HEK293T (cell line): Measurements from ENCODE around the gene HACL1.
"Not testable (repeated sequence)": the region's sequence is repeated elsewhere in the genome, so short reads cannot be mapped to it uniquely, and the experiment has no call there.

Source experiments
- CTCF ChIA-PET: fragments of 350-600 bp; formaldehyde crosslinking; extraction: SDS; loops from one replicate; lab custom pipeline; 2021; ENCODE audit warnings: antibody characterized with exemption, inconsistent platforms; lab: Yijun Ruan, JAX
- POLR2A ChIA-PET: fragments of 350-600 bp; formaldehyde crosslinking; extraction: SDS; loops from one replicate; lab custom pipeline; 2020; ENCODE audit warnings: antibody characterized with exemption, inconsistent platforms; lab: Yijun Ruan, JAX
- DNase-seq: peaks from one replicate; pipeline ENCODE4 v3.0.0; 2012; ENCODE audit warnings: mixed read lengths; ENCODE audit errors: extremely low spot score
- ARNT ChIP-seq: fragments of 450-650 bp; IDR thresholded peaks from 2 replicates; pipeline ENCODE4 v1.6.1; 2017; ENCODE audit warnings: mild to moderate bottlenecking
- BHLHE40 ChIP-seq: fragments of 450-650 bp; IDR thresholded peaks from 2 replicates; pipeline ENCODE4 v1.6.1; 2016; ENCODE audit warnings: mild to moderate bottlenecking, moderate library complexity, borderline replicate concordance
- CTBP1 ChIP-seq: fragments of 450-650 bp; IDR thresholded peaks from 2 replicates; pipeline ENCODE4 v1.6.1; 2016; ENCODE audit warnings: borderline replicate concordance
- ELF4 ChIP-seq: fragments of 450-650 bp; IDR thresholded peaks from 2 replicates; pipeline ENCODE4 v1.6.1; 2017; ENCODE audit warnings: antibody characterized with exemption
- FOXA1 ChIP-seq: fragments of 450-650 bp; IDR thresholded peaks from 2 replicates; pipeline ENCODE4 v1.6.1; 2016; ENCODE audit warnings: mild to moderate bottlenecking
- FOXK2 ChIP-seq: fragments of 450-650 bp; IDR thresholded peaks from 2 replicates; pipeline ENCODE4 v1.6.1; 2016; ENCODE audit warnings: mild to moderate bottlenecking
- FOXM1 ChIP-seq: fragments of 450-650 bp; IDR thresholded peaks from 2 replicates; pipeline ENCODE4 v1.6.1; 2017; ENCODE audit warnings: mild to moderate bottlenecking, borderline replicate concordance
- HDGF ChIP-seq: fragments of 450-650 bp; IDR thresholded peaks from 2 replicates; pipeline ENCODE4 v1.6.1; 2017; ENCODE audit warnings: antibody characterized with exemption, borderline replicate concordance
- L3MBTL2 ChIP-seq: fragments of 450-650 bp; conservative IDR thresholded peaks from 2 replicates; pipeline ENCODE4 v1.6.1; 2016; ENCODE audit warnings: mild to moderate bottlenecking
- LEF1 ChIP-seq: fragments of 450-650 bp; IDR thresholded peaks from 2 replicates; pipeline ENCODE4 v1.6.1; 2017; ENCODE audit warnings: mild to moderate bottlenecking, borderline replicate concordance
- NFRKB ChIP-seq: fragments of 450-650 bp; IDR thresholded peaks from 2 replicates; pipeline ENCODE4 v1.6.1; 2016; ENCODE audit warnings: mild to moderate bottlenecking, moderate library complexity
- SP1 ChIP-seq: fragments of 450-650 bp; IDR thresholded peaks from 2 replicates; pipeline ENCODE4 v1.6.1; 2017
- SUZ12 ChIP-seq: fragments of 450-650 bp; IDR thresholded peaks from 2 replicates; pipeline ENCODE4 v1.6.1; 2016; ENCODE audit warnings: mild to moderate bottlenecking
- TARDBP ChIP-seq: fragments of 450-650 bp; IDR thresholded peaks from 2 replicates; pipeline ENCODE4 v1.6.1; 2016
- ZNF384 ChIP-seq: fragments of 450-650 bp; IDR thresholded peaks from 2 replicates; pipeline ENCODE4 v1.6.1; 2016
- TF ChIP-seq, protein P1 (sequence below): fragments of 450-650 bp; IDR thresholded peaks from 2 replicates; pipeline ENCODE4 v1.6.1; 2016

The HACL1 gene

GRCh38 chr3:15541371-15541770, 60.0 kb downstream of the HACL1 start:
- CTCF ChIA-PET = no interaction called here
- POLR2A ChIA-PET = no interaction called here
- no peak for TF ChIP-seq NFRKB
- no peak for TF ChIP-seq FOXK2
- TF ChIP-seq SUZ12 = no peak
- TF ChIP-seq L3MBTL2 = no peak
- no peak for TF ChIP-seq ZNF384
- DNase-seq = no peak

GRCh38 chr3:15539066-15539465, 62.3 kb downstream of the HACL1 start:
- no peak for DNase-seq
- TF ChIP-seq ZNF384 (no peak), FOXK2 (no peak), LEF1 (no peak), SP1 (no peak), BHLHE40 (no peak), ARNT (no peak), FOXM1 (no peak), NFRKB (no peak), FOXA1 (no peak), CTBP1 (no peak), SUZ12 (no peak), ELF4 (no peak), L3MBTL2 (no peak), HDGF (no peak), TARDBP (no peak)
- TF ChIP-seq, protein P1, sequence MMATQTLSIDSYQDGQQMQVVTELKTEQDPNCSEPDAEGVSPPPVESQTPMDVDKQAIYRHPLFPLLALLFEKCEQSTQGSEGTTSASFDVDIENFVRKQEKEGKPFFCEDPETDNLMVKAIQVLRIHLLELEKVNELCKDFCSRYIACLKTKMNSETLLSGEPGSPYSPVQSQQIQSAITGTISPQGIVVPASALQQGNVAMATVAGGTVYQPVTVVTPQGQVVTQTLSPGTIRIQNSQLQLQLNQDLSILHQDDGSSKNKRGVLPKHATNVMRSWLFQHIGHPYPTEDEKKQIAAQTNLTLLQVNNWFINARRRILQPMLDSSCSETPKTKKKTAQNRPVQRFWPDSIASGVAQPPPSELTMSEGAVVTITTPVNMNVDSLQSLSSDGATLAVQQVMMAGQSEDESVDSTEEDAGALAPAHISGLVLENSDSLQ = no peak
- ChIA-PET CTCF (interaction anchor here (0.6 kb wide), 1 partner anchor 17 kb away, joined by 4 read pairs; no protein-coding TSS in a partner anchor), POLR2A (no interaction called here)

DNA sequence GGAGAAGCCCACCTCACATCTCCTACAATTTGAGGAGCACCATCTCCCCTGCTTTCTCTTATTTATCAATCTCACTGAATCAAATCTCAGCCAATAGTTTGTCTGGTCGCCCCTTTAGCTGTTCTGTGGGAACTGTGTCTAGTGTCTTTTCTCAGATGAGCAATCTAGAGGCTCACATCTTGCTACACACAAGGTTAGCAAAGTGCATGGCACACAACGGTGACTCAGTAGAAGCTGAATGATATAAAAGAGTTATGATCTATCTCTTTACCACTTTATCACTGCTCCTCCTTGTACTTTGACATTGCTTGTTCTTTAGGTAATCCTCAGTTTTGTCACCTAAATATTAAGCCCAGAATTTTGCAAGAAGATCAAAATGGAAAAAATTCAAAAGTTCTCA, 63.0 kb downstream of the HACL1 start:
- ChIA-PET CTCF (no interaction called here), POLR2A (no interaction called here)
- no peak for DNase-seq
- TF ChIP-seq SUZ12 (no peak), TARDBP (no peak), HDGF (no peak), L3MBTL2 (no peak), BHLHE40 (no peak), FOXK2 (no peak), CTBP1 (no peak), FOXA1 (no peak), ELF4 (no peak), LEF1 (no peak), ZNF384 (no peak), NFRKB (no peak), ARNT (no peak), FOXM1 (no peak), SP1 (no peak)
- TF ChIP-seq, protein P1 = no peak

GRCh38 chr3:15536856-15537255, 64.5 kb downstream of the HACL1 start:
- ChIA-PET POLR2A (no interaction called here), CTCF (no interaction called here)
- DNase-seq = no peak
- TF ChIP-seq FOXK2 (no peak), L3MBTL2 (no peak), BHLHE40 (no peak), SP1 (no peak), LEF1 (no peak)

GRCh38 chr3:15535732-15536131, 65.6 kb downstream of the HACL1 start:
- DNase-seq = no peak
- TF ChIP-seq ZNF384 (no peak), FOXK2 (no peak), ARNT (no peak), ELF4 (no peak), SUZ12 (no peak), NFRKB (no peak), FOXM1 (no peak), FOXA1 (no peak), LEF1 (no peak), TARDBP (no peak), SP1 (no peak), HDGF (no peak), BHLHE40 (no peak), L3MBTL2 (no peak), CTBP1 (no peak)
- TF ChIP-seq, protein P1 = no peak
- ChIA-PET POLR2A (no interaction called here), CTCF (interaction anchor here (0.6 kb wide), 2 partner anchors 8 to 71 kb away, joined by 3 read pairs; no protein-coding TSS in a partner anchor)

- DNase-seq, CTCF ChIA-PET, POLR2A ChIA-PET: not testable (repeated sequence)
Measured at GRCh38 chr3:15532614-15533013, 68.8 kb downstream of the HACL1 start.

- DNase-seq = no peak
- ChIA-PET POLR2A (no interaction called here), CTCF (no interaction called here)
- TF ChIP-seq HDGF (no peak), FOXK2 (no peak), NFRKB (no peak), CTBP1 (no peak), LEF1 (no peak), SP1 (no peak), BHLHE40 (no peak)
Measured at GRCh38 chr3:15531346-15531745, 70.0 kb downstream of the HACL1 start.
